Measurements from ENCODE around the gene KRTAP16-1.

The KRTAP16-1 gene

DNA sequence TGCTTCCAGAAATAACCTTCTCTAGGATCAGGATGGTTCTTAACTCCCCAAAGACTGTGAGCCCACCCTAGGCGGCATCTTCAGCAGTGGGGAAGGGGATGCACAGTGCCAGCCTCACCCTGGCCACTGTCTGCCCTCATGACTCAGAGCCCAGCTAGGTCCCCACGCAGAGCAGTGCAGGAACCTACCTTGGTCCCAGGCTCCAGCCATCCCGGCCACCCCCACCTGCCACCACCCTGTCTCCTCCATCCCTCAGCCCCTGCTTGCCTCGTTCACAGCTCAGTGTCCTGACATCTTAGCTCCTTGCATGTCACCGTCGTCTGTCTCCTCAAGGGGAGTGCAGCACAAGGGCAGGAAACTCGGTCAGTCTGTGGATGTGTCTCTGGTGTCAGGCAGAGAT, 22.5 kb upstream of the KRTAP16-1 start:
- no peak for DNase-seq (ENCODE audit: low read depth in 2 of 2)

DNA sequence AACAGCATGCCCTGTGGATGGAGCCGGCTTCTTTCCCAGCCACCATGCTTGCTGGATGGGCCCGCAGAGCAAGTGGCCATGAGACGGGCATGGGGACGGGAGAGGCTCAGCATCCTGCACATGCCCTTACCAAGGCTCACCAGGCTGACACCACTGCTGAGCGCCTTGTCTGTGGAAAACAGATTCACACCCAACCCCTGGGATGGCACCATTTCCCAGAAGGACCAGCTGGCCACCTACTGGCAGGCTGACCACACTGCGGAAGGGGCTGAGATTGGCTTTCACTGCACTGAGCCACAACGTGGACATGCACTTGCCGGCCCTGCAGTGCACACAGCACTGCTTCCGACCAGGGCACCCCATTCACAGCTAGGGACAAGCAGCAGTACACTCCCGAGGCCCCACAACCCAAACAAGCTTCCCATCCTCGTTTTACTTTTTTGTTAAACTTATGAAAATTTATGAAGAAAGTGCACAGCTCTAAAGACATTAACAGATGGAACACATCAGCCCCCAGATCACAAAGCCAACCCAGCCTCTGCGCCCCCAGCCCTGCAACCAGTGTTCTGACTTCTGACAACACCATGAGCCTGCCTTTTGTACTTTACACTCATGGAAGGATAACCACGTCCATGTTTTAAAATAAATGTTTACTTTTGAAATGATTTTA, 20.3 kb upstream of the KRTAP16-1 start:
- no peak for DNase-seq (ENCODE audit: low read depth in 2 of 2)

DNA sequence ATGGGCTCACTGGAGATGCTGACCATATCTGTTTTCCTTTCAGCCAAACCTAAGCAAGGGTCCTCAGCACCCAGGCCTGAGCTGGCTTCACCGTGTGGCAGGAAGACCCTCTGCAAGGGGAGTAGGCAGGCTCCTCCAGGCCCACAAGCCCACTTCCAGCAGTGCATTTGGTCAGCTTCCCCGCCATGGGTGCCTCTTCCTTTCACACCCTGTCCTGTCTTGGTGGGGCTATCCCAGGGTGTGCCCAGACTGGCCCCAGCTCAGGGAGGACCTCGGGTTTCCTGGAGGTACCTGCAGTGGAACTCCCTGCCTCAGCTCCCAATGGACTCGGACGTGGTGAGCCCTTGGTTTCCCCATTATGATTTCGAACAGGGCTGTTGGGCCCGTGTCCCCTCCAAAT, 19.1 kb upstream of the KRTAP16-1 start:
- DNase-seq (ENCODE audit: low read depth in 2 of 2), result no peak

DNA sequence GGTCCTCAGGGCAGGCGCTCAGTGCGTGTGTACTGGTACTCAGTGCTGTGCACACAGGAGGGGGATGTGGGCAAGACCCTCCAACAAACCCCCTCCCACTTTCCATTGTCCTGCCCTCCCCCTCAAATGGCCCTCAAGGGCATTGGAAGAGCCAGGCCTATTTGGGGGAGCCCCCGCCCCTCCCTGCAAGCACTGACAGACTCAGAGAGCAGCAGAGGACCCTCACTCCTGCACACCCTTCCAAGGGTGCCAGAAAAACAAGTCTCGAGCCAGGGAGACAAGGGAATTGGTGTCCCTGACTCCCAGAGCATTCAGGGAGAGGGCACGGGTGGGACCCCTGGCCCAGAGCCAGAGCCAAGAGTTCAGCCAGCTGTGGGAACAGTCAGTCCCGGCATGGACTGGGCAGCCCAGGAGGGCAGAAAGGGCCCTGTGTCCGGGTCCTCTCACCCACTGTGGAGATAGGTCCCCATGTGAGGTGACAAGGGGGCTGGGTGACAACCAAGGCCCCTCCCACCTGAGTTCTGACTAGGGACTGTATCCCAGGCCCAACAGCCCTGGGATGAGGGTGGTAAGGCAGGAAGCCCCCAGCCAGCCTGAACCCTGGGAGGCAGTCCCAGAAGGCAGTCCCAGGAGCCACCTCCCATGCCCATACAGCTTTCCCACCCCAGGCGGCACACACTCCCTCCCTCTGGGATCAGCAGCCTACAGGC, 18.5 kb upstream of the KRTAP16-1 start:
- DNase-seq (ENCODE audit: low read depth in 2 of 2), result no peak

DNA sequence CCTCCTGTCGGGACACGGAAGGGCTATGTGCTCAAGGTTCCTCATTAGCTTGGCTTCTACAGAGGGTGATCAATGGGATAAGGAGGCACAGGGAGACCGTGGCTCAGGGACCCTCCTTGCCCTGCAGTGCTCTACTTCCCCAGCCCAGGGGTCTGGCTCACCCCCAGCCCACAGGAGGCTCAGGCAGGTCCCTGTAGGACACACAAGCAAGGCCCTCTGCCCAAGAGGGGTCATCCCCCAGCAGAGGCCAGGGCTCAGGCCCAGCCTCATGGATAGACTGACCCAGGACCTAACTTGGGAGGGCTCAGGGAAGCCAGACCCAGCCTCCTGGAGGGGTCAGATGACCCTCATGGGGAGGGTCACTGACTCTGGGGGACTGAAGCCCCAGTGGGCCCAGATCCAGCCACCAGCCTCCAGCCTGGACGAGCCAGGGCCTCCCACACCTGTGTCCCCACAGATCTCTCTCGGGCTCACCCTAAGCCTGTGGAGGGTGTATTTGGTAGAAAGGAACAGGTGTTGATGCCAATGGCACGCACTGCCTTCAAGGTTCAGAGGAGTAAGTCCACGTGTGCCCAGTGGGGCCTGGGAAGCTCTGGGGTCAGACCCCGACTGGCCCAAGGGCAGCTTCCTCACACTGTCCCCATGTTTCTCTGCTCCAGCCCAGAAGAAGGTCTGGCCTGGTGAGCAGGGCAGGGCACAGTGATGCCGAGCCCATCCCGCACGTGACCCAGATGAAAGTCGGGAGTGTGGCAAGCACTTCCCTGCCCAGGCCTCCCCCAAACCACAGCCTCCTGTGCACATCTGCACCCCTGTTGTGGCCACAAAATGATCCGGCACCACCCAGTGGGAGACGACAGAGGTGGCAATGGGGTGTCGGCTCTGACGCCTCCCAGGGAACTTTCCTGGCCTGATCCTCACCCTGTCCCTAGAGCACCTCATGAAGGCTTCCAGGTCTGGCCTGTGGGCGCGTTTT, 17.4 kb upstream of the KRTAP16-1 start:
- no peak for DNase-seq (ENCODE audit: low read depth in 2 of 2)

DNA sequence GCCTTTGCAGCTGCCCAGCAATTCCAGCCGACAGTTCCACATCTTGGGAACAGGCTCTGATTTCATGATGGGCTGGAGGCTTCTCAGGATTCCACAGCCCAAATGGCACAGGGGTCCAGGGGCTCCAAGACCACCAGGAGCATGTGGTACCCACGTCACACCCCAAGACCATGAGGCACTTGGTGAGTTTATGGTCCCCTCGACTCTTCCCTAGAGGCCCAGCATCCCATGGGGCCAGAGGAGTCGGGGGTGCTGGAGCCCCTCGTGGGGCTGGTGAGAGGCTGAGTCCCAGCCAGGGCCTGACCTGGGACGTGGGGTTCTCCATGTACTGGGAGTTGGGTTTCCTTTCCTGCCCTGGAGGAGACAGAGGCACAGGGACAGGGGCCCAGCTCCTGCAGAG, 16.5 kb upstream of the KRTAP16-1 start:
- no peak for DNase-seq (ENCODE audit: low read depth in 2 of 2)

DNA sequence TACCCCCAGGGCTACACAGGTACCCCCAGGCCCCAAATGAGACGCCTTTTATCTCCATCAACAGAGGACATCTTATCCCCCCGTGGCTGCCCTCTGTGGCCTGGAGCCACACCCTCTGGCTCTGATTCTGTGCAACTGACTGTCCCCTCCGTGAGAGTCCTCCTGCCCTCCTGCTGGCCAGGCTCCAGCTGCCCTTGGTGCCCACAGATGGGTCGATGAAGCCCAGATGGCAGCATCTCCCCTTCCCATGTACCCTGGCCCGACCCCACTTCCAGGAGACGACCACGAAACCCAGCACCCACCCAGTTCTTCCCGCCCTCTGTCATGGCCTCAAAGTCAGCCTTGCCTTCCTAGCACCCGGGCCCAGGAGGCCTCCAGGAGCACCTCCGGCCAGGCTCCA, 16.0 kb upstream of the KRTAP16-1 start:
- DNase-seq (ENCODE audit: low read depth in 2 of 2), result no peak

DNA sequence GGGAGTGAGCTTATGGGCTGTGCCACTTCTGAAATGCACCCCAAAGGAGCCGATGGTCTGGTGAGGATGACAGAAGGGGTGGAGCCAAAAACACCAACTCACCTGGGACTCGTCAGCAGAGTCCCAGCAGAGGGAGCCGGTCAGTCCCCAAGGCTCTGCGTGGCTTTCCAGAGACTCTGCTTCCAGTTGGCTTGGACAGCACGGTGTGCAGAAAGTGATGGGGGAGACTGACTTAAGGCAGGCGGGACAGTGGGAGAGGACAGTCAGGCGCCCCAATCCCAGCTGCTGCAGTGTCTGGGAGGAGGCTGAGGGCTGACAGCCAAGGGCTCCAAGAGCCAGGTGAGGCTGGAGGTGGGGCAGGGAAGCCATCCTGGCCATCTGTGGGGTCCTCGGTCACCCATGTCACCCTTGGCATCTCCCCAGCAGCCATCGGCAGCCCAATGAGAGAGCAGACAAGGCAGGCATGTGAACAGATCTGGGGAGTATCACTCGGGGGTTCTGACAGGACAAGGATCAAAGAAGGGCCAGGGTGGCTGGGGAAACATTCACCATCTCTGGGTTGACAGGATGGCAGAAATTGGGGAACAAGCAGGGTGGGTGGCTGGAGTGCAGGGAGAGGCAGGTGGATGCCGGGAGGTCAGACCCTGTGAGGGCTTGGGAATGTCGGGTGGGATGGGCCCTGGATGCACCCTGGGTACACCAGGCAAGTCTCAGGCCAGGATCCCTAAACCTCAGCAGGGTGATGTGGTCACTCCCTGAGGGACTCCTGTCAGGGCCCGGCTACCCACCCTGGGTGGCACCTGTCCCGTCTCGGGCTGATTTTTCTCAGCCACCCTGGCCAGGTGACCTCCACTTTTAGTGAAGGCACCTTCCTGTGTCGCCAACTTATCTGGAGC, 15.3 kb upstream of the KRTAP16-1 start:
- DNase-seq (ENCODE audit: low read depth in 2 of 2), result no peak

DNA sequence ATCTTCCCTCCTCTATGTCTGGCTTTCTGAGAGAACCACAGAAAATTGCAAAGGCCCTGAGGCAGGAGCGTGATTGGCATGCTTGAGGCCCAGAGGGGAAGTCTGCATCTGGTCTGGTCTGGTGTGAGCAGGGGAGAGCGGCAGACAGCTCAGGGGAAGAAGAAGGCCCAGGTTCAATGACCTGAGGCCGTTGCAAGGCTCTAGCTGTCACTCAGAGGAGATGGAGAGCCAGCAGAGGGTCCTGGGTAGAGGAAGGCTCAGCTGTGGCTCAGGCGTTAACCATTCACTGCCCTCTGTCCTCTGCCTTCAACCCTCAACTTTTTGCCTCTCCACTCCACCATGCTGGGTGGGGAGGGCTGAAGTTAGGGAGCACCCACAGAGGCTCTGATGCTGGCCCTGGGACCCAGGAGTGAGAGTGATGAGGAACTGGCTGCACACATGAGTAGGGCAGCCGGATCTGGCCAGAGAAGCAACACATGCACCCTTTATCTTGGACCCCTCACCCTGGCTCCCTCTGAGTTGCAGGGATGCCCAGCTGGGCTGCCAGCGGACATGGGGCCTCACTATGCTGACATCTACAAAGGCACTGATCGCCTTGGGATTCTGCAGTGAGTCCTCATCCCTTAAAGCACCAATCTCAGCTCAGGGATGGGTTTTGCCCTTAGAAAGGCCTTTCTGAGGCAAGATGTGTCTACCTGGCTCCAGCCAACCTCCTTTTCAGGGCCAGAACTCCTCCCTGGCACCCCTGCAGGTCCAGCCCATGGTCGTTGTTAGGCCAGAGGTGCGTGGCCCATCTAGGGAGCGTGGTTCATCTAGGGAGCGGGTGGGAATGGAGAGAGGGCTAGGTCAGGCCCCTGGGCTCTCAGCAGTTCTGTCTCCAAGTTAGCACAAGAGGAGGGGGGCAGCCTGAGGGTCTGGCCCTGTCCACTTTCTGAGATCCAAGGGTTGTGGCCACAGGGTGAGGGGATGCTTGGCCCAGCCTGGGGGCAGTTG, 14.1 kb upstream of the KRTAP16-1 start:
- no peak for DNase-seq (ENCODE audit: low read depth in 2 of 2)

DNA sequence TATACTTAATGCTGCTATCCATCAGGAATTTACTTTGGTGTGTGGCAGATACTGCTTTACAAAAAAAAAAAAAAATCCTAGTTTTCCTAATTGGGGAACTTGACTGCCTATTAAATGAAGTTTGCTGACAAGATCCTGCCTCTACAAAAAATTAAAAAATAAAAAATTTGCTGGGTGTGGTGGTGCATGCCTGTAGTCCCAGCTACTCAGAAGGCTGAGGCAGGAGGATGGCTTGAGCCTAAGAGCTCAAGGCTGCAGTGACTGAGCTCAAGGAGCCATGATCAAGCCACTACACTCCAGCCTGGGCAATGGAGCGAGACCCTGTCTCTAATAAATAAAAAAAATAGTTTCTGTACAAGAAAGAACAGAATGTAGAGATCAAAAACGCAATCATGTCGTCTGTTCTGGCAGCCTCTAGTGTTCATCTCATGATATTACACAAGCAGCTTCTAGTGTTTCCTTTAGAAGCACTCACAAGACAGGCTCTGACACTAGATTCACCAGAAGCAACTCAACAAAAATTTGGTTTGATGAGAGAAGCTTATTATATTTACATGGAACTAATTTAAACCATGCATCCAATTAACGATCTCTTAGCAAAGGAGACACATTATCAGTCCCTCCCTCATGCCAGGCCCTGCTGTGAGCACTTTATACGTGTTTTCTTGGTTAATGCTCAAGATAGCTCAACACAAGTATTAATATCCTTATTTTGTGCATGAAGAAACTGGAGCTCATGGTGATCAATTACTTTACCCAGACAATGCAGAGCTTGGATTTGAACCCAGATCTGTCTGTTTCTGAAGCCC, 13.2 kb upstream of the KRTAP16-1 start:
- DNase-seq (ENCODE audit: low read depth in 2 of 2), result no peak

DNA sequence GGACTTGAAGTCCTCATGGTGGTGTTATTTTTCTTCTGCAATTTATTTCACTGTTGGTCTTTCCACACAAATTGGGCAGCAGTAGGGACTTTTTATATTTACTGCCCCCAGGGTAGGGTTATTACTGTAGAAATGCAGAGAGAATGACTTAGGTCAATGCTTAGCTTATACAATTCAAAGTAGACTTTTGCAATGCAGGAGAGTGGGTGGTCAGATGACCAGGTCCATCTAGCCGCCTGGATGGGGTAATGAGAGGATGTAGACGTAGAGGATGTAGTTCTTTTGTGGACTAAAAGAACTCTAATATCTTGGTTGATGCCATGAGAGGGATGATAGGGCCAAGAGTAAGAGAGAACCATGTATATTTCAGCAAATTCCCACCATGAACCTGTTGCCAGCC, 9.1 kb upstream of the KRTAP16-1 start:
- DNase-seq (ENCODE audit: low read depth in 2 of 2), result no peak

DNA sequence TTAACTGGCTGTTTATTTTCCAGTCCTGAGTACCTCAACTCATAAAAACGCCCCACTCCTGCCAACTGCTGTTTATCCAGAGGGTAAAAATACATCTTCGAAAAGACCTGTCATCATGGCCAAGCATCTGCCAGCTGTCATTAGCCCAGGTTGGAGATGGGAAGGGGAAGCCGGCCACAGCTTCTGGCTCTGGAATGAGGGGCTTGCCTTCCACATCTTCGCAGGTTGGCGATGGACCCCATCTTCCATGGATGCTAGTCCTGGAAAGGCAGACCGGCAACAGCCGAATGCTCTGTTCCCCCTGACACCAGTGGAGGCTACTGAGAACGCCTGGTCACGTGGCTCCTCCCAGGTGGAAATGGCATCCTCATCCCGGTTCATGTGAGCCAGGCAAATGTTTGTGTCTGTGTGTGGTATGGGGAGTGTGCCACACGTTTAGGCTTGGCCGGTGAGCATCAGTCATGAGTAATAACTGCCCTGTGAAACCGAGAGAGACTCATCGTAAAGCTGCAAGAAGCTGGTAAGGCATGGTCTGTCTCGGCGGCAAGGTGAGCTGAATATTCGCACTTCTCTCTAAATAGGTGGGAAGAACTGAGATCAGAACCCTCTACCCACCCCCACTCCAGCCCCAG, 6.8 kb upstream of the KRTAP16-1 start:
- no peak for DNase-seq (ENCODE audit: low read depth in 2 of 2)

DNA sequence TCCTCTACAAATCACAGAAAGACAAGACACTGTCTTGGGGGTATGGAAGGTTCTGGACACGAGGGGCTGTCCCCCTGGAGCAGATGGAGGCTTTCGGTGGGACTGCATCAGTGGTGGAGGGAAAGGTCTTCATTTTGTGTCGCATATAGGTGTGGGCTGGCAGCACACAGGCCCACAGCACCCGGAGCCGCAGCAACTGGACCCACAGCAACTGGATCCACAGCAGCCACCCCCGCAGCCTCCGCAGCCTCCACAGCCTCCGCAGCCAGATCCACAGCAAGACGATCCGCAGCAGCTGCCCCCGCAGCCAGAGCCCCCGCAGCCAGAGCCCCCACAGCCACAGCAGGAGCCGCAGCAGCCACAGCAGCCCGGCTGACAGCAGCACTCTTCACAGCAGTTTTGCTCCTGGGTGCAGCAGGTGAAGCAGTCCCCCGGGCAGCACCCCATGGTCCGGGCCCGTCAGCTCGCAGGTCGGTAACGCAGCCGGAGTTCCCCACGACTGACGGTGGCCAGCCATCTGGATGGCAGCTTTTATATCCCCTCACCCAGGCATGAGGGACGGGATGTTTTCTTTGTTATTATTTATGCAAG, 6.2 kb upstream of the KRTAP16-1 start, which contains the start of gene KRTAP17-1:
KRTAP17-1 (minus strand) TSS at position 507 of the 591 bp plus-strand sequence; CDS start at position 447, 60 bp downstream.
- no peak for DNase-seq (ENCODE audit: low read depth in 2 of 2)

DNA sequence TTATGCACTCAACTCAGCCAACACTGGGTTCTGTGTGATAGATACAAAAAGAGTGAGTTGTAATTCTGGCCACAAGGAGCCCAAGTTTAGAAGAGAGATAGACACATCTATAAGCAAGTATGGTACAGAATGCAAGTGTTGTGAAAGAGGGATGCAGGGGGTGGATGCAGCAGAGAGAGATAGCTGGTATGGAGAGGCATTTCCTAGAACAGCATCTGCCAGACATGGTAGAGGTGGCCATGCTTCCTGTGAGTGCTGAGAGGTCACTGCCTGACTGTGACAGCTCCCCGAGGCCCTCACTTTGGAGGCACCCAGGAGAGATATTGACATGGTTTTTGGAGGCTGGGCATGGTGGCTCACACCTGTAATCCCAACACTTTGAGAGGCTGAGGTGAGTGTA, 2.0 kb upstream of the KRTAP16-1 start:
- no peak for DNase-seq (ENCODE audit: low read depth in 2 of 2)

DNA sequence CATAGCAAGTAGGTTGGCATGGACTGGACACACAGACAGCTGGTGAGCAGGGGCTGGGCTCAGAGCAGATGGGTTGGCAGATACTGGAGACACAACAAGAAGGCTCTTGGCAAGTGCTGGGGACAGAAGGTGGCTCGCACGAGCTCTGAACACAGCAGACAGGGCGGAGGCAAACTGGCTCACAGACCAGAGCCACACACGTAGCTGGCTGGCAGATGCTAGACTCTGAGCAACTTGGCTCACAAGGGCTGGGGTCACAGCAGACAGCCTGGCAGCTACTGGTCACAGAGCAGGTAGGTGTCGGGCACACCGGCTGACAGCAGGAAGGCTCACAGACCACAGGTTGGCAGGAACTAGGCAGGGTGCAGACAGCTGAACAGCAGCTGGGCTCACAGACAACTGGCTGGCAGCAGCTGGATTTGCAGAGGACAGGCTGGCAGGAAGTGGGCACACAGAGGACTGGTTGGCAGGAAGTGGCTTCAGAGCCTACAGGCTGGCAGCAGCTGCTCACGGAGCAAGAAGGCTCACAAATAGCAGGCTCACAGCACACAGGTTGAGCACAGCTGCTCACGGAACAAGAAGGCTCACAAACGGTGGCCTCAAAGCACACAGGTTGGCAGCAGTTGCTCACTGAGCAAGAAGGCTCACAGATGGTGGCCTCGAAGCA, 725 bp downstream of the KRTAP16-1 start:
- peak; percentile 25 to 34 for DNase-seq (ENCODE audit: low read depth in 2 of 2)

DNA sequence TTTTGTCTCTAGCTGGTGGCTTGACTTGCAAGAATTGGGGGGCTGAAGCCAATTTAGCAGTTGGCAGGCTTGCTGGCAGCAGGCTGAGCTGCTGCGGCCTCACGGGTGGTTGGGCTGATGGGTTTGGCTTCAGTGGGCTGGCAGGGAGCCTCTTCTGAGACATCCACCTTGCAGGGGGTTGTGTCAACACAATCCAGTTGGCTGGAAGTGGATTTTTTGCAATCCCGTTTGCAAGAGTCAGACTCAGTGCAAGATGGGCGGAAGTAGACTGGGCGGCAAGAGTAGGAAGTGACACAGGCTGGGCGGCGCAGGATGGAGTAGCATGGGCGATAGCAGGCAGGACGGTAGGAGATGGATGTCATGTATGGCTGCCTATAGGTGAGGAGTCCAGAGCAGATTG, 1.5 kb downstream of the KRTAP16-1 start:
- DNase-seq (ENCODE audit: low read depth in 2 of 2), result no peak

DNA sequence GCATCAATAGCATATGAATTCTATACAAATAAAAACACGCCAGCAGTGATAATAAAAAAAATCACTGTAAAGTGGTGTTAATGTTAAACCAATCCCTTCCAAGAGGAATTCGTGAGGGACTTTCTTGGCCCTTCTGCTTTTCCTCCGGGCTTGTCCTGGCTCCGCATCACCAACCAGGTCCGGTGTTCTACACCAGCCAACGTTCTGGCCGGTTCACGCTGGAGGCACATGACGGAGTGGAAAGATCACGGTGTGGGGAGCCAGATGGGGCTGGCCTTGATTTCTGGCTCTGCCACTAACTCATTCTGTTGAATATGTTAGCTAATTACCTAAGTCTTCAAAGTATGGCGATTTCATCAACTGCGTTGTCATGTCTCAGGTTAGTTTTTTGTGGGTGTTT, 5.0 kb downstream of the KRTAP16-1 start:
- DNase-seq (ENCODE audit: low read depth in 2 of 2), result no peak

DNA sequence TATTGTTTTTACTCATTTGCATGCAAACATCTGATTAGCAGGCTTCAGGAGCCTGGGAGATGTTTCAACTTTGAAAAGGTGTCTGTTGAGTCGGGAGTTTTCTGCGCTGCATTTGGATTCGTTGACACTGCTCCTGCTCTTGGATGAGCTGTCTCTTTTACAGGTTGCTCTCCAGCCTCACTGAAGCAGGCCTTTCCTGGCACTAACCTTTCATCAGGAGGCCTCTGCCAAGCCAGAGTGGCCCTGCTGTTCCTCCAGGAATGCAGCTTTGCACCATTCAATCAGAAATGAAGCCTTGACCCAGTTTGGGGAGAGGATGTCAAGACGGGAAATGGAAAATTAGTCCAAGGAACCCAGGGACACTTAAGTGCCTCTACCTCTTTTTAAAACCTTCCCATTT, 6.1 kb downstream of the KRTAP16-1 start:
- no peak for DNase-seq (ENCODE audit: low read depth in 2 of 2)
